CD4-positive, alpha-beta T cell treated with Interleukin-4 for 4 hours (primary cell): Measurements from ENCODE around the gene EPN2.

Experiments used
- DNase-seq: peaks from one replicate; pipeline ENCODE4 v3.0.0-alpha.2; 2020

EPN2 gene

GRCh38 chr17:19371259-19372010, 134.3 kb downstream of the EPN2 start:
- DNase-seq = peak; percentile 18

- DNase-seq = no peak
These were observed 134.8 kb downstream of the EPN2 start for GRCh38 chr17:19372011-19372370.

DNA sequence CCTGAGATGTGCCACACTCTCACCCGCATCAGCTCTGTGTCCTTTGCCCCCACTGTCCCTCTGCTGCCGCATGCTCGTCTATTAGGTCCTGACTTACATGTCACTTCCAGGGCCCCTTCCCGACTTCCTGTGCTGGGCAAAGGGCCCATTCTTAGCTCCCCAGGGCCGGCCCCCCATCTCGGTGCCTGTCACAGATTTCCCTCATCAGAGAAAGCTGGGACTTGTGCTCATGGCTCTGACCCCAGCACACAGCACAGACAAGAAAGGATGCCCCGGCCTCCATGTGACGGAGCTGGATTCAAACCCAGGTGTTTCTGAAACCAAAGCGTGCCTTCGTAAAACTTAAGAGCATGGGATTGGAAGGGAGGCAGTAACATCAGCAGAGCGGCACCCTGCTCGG, 135.3 kb downstream of the EPN2 start:
- DNase-seq = no peak

DNA sequence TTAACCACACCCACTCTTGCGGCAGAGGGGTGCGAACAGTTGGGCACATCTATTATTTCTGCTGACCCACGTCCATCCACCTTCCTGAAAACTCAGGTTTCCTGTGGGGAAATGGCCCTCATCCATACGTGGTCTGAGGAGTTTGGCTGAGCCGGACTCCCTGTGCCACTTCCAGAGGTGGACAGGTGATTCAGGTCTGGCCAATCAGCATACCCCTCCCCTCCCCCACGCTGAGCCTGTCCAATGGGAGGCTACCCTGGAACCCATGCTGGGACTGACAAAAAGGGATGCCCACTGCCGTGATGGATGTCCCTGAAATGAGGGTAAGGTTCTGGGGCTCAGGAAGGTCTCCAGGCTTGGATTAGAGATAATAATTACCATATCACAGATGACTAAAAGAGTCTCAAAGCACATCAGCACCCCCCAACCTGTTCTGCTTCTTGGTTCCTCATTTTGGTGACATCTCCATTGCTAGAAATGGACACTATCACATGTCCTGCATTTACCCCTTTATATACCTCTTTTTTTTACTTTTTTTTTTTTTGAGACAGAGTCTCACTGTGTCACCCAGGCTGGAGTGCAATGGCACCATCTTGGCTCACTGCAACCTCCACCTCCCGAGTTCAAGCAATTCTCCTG, 135.8 kb downstream of the EPN2 start:
- DNase-seq = no peak

DNA sequence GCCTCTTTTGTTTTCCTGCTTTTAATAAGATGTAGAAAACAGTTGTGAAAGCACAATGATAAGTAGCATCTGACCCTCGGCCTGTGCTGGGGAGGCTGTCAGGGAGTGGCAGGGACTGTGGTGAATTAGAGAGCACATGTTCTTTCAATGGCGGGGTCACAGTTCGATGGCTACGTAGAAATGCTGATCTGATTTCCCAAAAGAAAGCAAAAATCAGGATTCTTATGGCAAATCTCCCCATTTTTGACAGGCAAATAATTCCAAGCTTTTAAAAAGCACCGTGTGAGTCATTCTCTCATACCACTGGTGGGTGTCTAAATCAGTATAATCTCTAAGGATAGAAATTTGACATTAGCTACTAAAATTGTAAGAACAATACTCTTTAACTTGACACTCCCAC, 137.0 kb downstream of the EPN2 start:
- DNase-seq = no peak

- no peak for DNase-seq
These were observed 138.6 kb downstream of the EPN2 start for GRCh38 chr17:19375732-19376131.

DNA sequence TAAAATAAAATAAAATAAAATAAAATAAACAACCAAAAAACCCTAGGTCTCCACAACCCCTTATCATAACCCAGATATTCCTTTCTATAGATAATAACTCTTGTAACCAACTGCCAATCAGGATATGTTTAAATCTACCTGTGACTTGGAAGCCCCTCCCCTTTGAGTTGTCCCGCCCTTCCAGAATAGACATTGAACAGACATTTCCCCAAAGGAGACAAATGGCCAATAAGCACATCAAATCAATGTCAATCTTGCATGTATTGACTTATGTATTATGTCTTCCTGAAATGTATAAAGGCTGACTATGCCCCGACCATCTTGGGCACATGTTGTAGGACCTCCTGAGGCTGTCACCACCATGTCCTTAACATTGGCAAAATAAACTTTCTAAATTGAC, 139.6 kb downstream of the EPN2 start:
- DNase-seq = no peak

DNA sequence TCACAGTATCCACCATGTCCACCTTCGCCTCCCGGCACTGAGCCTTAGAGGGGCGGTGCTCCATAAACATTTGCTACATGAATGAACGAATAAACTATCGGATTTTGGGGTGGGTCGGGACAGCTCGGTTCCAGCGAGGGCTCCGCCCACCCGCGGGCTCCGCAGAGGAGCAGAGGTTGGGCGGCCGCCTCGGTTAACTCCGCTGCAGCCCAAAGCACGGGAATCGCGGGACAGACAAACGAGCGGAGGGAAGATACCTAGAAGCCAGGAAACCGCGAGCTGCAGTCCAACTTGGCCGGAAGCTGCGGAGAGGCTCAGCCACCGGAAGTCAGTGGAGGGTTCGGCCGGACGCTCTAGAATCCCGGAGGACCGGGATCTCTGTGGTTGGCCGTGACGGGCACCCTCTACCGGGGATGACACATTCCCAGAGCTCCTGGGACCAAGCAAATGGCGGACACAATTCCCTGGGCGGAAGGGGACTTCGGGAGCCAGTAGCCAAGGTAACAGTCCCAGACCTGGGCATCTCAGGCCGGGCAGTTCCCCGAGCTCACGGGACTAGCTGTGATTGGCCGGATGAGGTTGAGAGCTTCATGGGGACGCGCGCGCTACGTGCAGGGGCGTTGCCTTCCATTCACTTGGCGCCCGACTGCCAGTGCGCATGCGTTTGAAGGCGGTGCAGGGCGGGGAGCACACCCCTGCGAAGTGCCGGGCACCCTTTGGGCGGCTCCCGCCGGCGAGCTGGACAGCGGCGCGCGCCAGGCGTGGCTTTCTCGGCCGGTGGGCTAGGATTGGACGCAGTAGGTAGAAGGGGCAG, 140.6 kb downstream of the EPN2 start:
- peak; percentile 98 for DNase-seq

GRCh38 chr17:19378416-19379360, 141.5 kb downstream of the EPN2 start, which contains the start of gene MAPK7:
Gene MAPK7 (plus strand): TSS chr17:19378498. CDS start chr17:19378901, 403 bp downstream.
- DNase-seq = no peak

DNA sequence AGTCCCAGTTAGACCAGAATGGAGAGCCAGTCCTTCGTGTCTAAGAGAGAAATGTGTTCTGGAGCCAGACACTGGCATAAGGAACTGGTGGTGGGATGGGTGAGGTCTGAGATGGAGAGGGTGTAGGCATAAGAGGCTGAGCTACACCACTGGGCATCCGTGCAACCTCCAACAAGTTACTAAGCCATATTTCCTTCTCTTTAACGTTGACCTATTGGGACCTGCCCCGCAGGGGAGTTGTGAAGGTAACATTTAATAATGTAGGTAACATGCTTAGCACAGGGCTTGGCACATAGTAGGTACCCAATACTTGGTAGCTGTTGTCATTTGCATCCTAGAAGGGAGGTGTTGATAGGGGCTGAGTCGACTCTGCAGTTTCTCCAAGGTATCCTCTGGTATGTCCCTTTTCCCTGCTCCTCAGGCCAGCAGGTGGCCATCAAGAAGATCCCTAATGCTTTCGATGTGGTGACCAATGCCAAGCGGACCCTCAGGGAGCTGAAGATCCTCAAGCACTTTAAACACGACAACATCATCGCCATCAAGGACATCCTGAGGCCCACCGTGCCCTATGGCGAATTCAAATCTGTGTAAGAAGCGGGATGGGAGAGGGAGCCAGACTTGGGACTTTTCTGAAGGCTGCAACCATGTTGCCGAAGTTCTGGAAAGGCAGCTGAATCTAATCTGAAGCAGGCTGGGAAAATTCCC, 142.3 kb downstream of the EPN2 start:
- no peak for DNase-seq

GRCh38 chr17:19380481-19381301, 143.5 kb downstream of the EPN2 start:
- no peak for DNase-seq

DNA sequence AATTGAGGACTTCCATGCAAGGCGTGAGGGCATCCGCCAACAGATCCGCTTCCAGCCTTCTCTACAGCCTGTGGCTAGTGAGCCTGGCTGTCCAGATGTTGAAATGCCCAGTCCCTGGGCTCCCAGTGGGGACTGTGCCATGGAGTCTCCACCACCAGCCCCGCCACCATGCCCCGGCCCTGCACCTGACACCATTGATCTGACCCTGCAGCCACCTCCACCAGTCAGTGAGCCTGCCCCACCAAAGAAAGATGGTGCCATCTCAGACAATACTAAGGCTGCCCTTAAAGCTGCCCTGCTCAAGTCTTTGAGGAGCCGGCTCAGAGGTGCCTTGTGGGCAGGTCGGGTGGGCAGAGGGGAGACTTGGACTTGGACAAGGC, 144.2 kb downstream of the EPN2 start:
- DNase-seq = no peak

- no peak for DNase-seq
These were observed 144.7 kb downstream of the EPN2 start for GRCh38 chr17:19381741-19382444.

DNA sequence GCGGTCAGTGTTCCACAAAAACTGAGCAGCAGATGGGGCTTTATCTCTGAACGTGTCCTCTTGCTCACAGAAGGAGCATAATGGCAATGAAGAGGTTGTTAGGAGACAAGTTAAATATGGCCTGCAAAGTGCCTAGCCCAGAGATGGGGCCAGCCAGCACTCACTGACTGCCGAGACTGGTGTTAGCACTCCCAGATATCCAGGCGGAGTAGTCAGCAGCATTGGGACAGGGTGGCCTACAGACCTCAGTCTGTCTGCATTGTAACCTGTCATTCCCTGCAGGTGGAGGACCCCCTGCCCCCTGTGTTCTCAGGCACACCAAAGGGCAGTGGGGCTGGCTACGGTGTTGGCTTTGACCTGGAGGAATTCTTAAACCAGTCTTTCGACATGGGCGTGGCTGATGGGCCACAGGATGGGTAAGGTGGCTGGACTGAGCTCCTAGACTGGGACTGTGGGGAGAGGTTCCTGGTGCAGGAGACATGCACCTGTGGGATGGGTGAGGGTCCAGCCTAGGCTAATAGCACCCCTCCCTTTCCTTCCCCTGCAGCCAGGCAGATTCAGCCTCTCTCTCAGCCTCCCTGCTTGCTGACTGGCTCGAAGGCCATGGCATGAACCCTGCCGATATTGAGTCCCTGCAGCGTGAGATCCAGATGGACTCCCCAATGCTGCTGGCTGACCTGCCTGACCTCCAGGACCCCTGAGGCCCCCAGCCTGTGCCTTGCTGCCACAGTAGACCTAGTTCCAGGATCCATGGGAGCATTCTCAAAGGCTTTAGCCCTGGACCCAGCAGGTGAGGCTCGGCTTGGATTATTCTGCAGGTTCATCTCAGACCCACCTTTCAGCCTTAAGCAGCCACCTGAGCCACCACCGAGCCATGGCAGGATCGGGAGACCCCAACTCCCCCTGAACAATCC, 145.6 kb downstream of the EPN2 start:
- no peak for DNase-seq

DNA sequence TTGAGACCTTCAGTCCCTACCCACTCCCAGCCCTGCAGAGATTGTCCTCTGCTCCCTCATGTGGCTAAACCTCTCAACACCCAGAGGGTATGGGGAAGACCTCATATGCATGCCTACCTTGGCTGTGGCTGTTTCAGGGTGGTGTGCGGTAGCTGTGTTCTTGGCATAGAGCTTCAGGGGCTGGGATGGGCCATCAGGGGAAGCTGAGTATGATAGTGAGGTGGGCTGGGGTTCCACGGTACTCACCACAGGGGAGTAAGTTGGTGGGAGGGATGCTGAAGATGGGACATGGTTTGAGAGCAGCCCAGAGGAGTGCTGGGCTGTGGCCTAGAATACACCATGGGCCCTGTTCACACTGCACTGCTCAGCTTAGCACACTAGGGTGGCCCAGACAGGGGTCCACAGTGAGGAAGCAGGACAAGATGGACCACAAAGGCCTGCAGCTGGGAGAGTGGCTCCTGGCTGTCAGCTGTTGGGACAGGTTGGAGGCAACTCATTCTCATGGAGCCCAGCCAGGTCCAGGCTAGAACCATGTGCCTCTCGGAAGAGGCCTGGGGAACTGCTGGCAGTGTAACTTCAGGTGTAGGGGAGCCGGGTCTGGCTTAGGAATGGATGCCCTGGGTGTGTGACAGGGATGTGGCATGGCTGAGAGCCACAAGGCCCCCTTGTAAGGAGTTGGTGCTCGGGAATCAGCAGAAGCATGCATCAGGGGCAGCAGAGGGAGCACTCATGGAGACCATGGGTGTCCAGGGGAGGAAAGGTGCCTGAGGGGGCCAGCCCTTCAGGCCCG, 146.7 kb downstream of the EPN2 start:
- DNase-seq = no peak

GRCh38 chr17:19384723-19385391, 147.7 kb downstream of the EPN2 start:
- DNase-seq = no peak

- no peak for DNase-seq
These were observed 148.4 kb downstream of the EPN2 start for GRCh38 chr17:19385521-19385983.
